HG03139 (cell line): Measurements from ENCODE around the gene MYO3B.
"Not testable (repeated sequence)": the region's sequence is repeated elsewhere in the genome, so short reads cannot be mapped to it uniquely, and the experiment has no call there.

Source experiments
- ATAC-seq: cut with Tn5 transposase; IDR thresholded peaks from one replicate; pipeline ENCODE4 v1.9.1; 2021; ENCODE audit not compliant: unreplicated experiment

MYO3B gene

GRCh38 chr2:170206805-170207407 lies 29.0 kb downstream of the MYO3B start:
- ATAC-seq: no peak

- ATAC-seq: no peak
Observed at GRCh38 chr2:170207901-170208300, 30.0 kb downstream of the MYO3B start.

- no peak for ATAC-seq
Observed at GRCh38 chr2:170208967-170209366, 31.0 kb downstream of the MYO3B start.

- no peak for ATAC-seq
Observed at GRCh38 chr2:170212625-170213280, 34.8 kb downstream of the MYO3B start.

DNA sequence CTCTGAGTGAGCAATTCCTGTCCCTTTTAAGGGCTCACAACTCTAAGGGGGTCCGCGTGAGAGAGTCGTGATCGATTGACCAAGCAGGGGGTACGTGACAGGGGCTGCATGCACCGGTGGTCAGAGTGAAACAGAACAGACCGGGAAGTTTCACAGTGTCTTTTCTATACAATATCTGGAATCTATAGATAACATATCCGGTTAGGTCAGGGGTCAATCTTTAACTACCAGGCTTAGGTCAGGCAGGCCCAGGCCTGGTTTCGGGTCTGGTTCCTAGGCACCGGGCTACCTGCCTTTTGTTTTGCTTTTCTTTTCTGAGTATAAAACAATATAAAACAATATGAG lies 35.3 kb downstream of the MYO3B start:
- ATAC-seq: not testable (repeated sequence)

DNA sequence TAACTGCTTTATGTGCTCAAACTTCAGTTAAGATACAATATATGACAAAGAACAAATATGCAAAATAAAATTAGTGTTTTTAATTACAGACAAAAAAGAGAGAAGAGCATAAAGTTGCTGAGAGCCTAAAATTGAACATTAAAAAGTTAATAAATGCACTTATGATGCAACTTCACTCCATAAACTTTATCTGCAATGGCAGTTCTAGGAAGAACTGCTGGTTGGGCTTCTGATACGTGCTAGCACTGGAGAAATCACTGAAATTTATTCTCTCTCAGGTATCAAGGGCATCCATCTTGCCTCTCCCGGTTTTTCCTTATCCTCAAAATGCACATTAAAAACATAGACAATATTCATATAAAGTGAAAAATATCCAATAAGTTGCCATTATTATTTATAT lies 35.7 kb downstream of the MYO3B start:
- no peak for ATAC-seq

DNA sequence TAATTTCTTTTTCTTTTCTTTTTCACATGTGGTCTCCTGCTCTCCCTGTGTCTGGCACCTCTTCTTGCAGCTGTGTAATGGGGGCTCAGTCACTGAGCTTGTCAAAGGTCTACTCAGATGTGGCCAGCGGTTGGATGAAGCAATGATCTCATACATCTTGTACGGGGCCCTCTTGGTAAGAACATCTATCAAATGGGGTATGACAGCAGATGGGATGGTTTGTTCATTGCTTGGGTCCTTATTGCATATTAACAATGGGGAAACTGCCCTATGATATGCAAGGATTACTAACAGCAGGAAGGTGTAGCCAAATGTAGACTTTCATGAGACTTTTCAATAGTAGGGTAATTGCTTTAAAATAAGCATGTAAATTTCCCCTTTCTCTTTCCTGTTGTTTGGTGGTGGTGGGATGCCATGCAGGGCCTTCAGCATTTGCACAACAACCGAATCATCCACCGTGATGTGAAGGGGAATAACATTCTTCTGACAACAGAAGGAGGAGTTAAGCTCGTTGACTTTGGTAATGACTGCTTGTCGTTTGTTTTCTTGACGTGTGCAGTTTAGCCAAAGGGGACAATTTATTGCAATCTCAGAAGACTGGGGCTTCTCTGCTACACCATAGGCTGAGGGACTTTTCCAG lies 36.5 kb downstream of the MYO3B start:
- no peak for ATAC-seq

- ATAC-seq: no peak
Observed at GRCh38 chr2:170215021-170215420, 37.1 kb downstream of the MYO3B start.

- ATAC-seq: no peak
Observed at GRCh38 chr2:170216428-170216827, 38.5 kb downstream of the MYO3B start.

GRCh38 chr2:170216981-170217380 lies 39.0 kb downstream of the MYO3B start:
- ATAC-seq: no peak

DNA sequence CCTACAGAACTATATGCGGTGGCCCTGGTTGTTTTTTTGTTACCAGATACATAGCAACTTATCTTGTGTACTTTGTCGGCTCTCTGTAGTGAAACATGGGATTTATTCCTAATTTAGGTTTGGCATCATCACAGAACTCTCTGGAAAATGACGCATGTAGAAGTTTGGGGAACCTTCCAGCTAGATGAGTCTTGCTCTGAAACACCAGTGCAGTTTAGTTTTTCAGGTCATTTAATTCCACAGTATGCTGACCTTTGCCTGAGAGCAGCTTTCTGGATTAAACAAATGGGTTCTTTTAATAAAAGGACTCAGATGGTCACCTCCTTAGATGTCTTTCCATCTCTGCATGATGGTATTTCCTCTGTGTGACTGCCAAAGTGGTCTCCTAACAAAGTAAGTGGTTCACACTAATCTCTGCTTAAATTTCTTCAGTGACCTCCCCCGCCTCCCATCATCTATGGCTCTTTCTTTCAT lies 39.9 kb downstream of the MYO3B start:
- ATAC-seq: no peak

GRCh38 chr2:170218456-170218855 lies 40.5 kb downstream of the MYO3B start:
- no peak for ATAC-seq

GRCh38 chr2:170218931-170219330 lies 41.0 kb downstream of the MYO3B start:
- ATAC-seq: no peak

DNA sequence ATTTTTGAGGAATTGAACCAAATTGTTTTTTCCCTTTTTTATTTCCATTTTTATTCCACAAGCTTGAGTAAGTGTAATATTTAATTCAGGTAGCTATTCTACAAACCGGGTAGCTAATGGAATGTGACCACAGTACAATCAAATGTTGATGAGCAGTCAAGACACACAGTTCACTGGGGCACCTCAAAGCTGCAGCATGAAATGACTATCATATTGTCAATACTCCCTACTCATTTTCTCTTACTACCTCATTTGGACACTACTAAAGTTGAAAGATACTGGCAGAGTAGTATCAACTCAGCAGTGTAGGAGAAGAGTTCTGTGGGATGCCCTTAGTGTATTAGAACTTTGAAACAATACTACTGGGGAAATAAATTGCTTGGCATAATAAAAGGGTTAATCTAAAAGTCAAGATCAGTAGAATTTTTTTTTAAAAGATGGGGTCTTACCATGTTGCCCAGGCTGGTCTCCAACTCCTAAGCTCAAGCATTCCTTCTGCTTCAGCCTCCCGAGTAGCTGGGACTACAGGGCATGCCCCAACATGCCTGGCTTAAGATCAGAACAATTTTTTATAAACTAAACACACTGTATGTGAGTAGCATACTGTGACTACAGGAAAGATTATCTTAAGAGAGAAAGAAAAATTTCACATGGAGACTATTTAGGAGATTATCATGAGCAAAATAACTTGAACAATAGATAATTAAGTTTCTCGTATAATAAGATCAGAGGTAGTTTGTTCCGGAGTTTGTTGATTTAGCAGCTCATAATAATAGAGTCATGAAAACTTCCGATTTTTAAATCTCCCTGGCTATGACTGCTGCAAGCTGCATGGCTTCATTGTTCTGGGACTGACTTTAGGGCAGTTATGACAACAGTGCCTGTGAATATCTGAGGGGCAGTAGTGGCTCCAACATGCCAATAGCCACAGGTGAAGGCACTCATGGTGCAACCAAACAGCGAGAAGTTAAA lies 43.7 kb downstream of the MYO3B start:
- ATAC-seq: no peak

GRCh38 chr2:170222298-170222697 lies 44.4 kb downstream of the MYO3B start:
- no peak for ATAC-seq

- ATAC-seq: no peak
Observed at GRCh38 chr2:170222842-170223241, 44.9 kb downstream of the MYO3B start.

DNA sequence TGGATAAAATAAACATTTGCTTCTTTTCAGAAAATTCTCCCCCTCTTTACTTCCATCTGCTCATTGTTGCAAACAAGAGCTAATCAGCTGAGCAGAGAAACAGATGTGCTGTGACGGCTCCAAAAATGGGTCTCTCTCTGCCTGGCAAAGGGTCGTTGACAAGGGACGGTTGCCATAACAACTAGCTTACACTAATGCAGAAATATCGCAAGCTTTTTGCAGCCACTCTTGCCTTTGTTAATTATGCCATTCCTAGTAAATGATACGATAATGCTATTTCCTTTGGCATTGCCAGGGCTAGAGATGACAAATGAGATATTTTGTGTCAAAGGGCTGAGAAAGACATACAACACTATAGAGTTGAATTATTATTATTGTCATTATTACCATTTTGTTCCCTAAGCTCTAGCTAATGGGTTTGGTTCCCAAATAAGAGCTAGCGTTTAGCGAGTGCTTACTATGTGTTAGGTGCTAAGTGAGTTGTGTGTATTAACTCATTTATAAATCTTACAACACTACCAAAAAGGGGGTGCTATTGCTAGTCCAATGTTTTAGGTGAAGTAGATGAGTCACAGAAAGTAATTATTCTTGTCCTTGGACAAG lies 46.8 kb downstream of the MYO3B start:
- no peak for ATAC-seq

GRCh38 chr2:170226216-170226615 lies 48.3 kb downstream of the MYO3B start:
- no peak for ATAC-seq

DNA sequence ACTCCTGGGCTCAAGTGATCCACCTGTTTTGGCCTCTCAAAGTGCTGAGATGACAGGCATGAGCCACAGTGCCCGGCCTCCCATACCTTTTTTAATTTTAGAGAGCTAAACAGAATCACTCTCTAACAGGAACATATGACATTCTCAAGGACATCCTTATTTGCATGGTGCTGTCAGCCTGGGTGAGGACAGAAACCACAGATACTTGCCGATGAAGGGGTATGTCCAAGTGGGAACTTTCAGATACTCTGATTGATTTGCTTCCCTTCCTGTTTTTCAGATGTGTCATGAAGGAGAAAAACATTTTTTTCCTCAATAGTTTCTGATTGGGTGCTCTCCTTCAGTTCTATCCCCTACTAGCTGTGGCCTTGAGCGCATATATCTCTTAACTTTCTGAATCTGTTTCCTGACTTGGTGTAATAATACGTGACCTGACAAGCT lies 49.6 kb downstream of the MYO3B start:
- no peak for ATAC-seq

DNA sequence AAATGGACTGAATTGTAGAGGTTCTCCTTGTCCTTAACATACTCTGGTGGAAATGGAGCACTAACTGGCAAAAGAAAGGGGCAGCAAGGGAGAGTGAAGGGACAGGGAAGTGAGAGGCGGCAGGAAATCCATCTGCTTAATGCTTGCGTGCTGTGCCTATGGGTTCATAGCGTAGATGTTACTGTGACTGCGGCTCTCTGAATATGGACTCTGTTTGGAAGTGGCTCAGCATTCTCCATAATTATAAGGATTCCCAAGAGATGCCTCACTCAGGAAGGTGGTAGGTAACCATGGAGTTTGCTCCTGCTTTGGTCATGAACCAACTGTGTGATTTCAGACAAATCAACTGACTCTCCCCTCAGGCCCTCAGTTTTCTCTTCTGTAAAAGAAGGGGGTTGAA lies 50.0 kb downstream of the MYO3B start:
- ATAC-seq: no peak

GRCh38 chr2:170228429-170228828 lies 50.5 kb downstream of the MYO3B start:
- no peak for ATAC-seq
